OCI-M2 (cell line): ENCODE results near the gene TUBB2A.
"Not testable (repeated sequence)": the region's sequence is repeated elsewhere in the genome, so short reads cannot be mapped to it uniquely, and the experiment has no call there.

ENCODE experiments used
- DNase-seq: peaks from one replicate; lab custom pipeline; 2025; ENCODE audit not compliant: unreplicated experiment; lab: John Stamatoyannopoulos, UW

The TUBB2A gene

GRCh38 chr6:3181105-3181504 is 23.8 kb upstream of the TUBB2A start:
- DNase-seq, result no peak

GRCh38 chr6:3179945-3180344 is 22.6 kb upstream of the TUBB2A start:
- DNase-seq, result not testable (repeated sequence)

- not testable (repeated sequence) for DNase-seq
Measured at GRCh38 chr6:3178666-3179065, 21.3 kb upstream of the TUBB2A start.

- DNase-seq, result no peak
Measured at GRCh38 chr6:3176562-3177355, 19.4 kb upstream of the TUBB2A start.

- no peak for DNase-seq
Measured at GRCh38 chr6:3175715-3176402, 18.5 kb upstream of the TUBB2A start.

GRCh38 chr6:3173636-3174089 is 16.3 kb upstream of the TUBB2A start:
- DNase-seq, result not testable (repeated sequence)

- DNase-seq, result not testable (repeated sequence)
Measured at GRCh38 chr6:3172789-3173188, 15.4 kb upstream of the TUBB2A start.

- not testable (repeated sequence) for DNase-seq
Measured at GRCh38 chr6:3171313-3172175, 14.2 kb upstream of the TUBB2A start.

DNA sequence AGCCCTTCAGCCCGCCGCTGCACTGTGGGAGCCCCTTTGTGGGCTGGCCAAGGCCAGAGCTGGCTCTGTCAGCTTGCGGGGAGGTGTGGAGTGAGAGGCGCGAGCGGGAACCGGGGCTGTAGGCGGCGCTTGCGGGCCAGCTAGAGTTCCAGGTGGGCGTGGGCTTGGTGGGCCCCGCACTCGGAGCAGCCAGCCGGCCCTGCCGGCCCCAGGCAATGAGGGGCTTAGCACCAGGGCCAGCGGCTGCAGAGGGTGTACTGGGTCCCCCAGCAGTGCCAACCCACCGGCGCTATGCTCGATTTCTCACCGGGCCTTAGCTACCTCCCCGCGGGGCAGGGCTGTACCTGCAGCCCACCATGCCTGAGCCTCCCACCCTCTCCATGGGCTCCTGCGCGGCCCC is 13.3 kb upstream of the TUBB2A start:
- not testable (repeated sequence) for DNase-seq

DNA sequence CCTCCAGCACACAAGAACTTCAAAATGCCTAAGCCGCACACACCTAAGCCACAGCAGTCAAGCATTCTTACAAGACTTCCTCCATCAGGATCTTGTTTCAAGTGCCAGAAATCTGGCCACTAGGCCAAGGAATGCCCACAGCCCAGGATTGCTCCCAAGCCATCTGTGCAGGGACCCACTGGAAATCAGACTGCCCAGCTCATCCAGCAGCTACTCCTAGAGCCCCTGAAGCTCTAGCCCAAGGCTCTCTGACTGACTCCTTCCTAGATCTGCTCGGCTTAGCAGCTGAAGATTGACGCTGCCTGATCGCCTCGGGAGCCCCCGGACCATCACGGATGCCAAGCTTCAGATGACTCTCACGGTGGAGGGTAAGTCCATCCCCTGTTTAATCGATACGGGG is 10.7 kb upstream of the TUBB2A start:
- not testable (repeated sequence) for DNase-seq

DNA sequence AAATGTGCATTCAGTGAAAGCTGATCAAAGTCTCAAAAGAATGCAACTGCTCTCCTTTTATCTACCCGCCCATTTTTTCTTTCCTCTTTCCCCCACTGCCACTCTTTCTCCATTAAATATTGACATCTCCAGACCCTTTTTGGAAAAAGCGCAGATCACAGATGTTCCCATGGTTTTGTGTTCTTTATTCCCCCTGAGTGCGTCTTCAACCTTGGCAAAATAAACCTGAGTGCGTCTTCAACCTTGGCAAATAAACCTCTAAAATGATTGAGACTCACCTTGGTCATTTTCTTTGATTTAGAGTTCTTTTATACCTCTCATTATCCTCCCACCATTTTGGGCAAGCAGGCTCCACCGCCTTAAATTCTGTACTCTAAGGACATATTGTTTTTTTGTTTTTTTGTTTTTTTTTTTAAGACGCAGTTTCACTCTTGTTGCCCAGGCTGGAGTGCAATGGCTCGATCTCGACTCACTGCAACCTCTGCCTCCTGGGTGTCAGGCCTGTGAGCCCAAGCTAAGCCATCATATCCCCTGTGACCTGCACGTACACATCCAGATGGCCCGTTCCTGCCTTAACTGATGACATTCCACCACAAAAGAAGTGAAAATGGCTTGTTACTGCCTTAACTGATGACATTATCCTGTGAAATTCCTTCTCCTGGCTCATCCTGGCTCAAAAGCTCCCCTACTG is 9.3 kb upstream of the TUBB2A start:
- DNase-seq, result not testable (repeated sequence)

DNA sequence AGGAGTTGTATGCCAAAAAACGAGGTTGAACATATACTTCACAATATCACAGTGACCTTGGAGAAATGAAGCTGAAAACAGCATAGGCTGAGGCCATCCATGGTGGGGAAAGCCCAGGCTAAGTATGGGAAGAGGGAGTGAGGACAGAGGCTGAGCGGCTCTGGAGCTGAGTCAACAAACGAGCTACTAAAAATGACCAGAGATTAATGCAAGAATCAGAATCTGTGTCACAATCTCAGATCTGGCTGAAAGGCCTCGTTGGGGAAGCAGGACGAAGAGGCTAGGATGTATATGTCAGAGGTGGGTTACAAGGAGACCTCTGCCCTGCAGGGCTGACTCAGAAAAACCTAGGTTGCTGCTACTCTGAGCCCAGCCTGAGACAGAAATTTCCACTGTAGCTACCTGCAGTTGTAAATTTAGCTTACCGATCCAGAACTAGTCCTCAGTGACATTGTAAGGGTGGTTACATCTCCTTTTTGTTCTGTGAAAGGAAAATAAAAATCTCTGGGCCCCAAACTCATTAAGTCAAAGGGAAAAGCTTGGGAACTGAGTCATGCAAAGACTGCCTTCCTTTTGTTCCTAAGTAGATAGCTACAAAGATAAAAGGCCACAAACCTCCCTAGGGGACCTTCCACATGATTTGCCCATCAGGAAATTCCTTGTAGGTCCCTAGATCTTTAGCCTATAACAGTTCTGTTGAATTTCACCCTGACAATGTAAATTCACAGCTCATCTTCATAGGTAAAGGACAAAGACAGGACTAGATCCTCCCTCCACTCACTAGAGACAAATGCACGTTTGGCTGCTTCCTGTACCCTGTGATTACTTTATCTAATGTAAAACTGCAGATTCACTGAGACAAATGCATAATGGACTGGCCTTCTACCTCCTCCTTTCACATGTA is 8.5 kb upstream of the TUBB2A start:
- no peak for DNase-seq

DNA sequence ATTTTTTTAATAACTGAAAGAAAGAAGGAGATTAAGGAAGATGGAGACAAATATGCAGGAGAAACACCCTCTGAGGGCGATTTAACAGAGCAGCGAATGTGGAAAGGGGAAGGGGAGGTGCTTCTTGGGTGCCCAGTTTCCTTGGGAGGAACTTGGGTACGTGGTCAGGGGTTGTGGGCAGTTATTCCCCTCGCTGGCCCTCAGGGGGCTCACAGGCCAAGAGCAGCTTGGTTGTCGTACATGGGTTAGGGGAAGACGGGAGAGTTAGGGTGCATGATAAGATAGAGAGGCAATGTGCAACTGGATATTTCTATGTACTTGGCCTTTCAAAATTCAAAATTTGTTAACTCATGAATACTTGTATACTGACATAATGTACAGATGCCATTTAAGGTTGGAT is 7.0 kb upstream of the TUBB2A start:
- no peak for DNase-seq

- DNase-seq, result no peak
Measured at GRCh38 chr6:3163248-3163594, 5.9 kb upstream of the TUBB2A start.

- no peak for DNase-seq
Measured at GRCh38 chr6:3162565-3163247, 5.4 kb upstream of the TUBB2A start.

DNA sequence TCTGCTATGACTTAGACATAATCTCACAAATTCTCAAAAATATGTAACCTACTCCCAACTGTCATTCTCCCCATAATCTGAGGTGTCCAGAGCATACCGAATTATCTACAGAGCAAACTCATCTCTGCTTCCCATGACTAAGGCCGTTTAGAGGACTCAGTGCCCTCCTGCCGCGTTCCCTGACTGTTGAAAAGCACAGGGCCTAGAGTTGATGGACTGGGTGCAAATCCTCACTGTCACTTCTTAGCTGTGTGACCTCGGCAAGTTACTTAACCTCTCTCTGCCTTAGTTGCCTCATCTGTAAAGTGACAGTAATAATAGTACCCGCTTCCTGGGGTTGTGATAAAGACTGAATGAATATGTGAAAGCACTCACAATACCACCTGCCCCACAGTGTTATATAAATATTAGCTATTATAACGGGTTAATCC is 4.7 kb upstream of the TUBB2A start:
- DNase-seq, result no peak

- no peak for DNase-seq
Measured at GRCh38 chr6:3159805-3160781, 2.7 kb upstream of the TUBB2A start.
